ENCODE results near the gene DVL1. TPM values are rescaled to one million over a fixed set of nuclear protein-coding genes. Genes with fewer than 3 reads are reported as not detected.

DVL1 gene
- total RNA-seq, result 109 and 156 TPM in 2 replicates

GRCh38 chr1:1349256-1350012, at the start of gene DVL1:
TSS of gene DVL1 (minus strand) at chr1:1349418. CDS start at chr1:1349065, 353 bp downstream.

GRCh38 chr1:1374929-1375662, 25.9 kb upstream of the DVL1 start, which contains the start of gene AURKAIP1:
TSS of gene AURKAIP1 (minus strand) at chr1:1375207. CDS start at chr1:1374756, 451 bp downstream.

GRCh38 chr1:1358433-1359271, 9.4 kb upstream of the DVL1 start, which contains the start of gene MXRA8:
TSS of gene MXRA8 (minus strand) at chr1:1358555. CDS start at chr1:1358504, 51 bp downstream.

GRCh38 chr1:1331068-1331965, 17.9 kb downstream of the DVL1 start, which contains the start of gene TAS1R3:
TSS of gene TAS1R3 (plus strand) at chr1:1331280. CDS start at chr1:1331346, 66 bp downstream.

GRCh38 chr1:1324524-1325287, 24.5 kb downstream of the DVL1 start, which contains the start of the genes CPTP and INTS11:
TSS of gene CPTP (plus strand) at chr1:1324802. CDS start at chr1:1326911, 2,109 bp downstream.
TSS of gene INTS11 (minus strand) at chr1:1324660. CDS start at chr1:1324608, 52 bp downstream.

GRCh38 chr1:1307923-1308755, 41.1 kb downstream of the DVL1 start, which contains the start of the genes ACAP3 and PUSL1:
TSS of gene ACAP3 (minus strand) at chr1:1307930. CDS start at chr1:1307815, 115 bp downstream.
TSS of gene PUSL1 (plus strand) at chr1:1308597. CDS start at chr1:1308644, 47 bp downstream.

Other genes with a start within 250 kb of the DVL1 start
- gene C1orf159, start 233.3 kb downstream of the DVL1 start, total RNA-seq, result 19.8 and 25.9 TPM in 2 replicates
- gene TTLL10, start 175.5 kb downstream of the DVL1 start, total RNA-seq, result not detected in 2 replicates
- gene TNFRSF18, start 142.8 kb downstream of the DVL1 start, total RNA-seq, result not detected in 2 replicates
- gene TNFRSF4, start 135.3 kb downstream of the DVL1 start, total RNA-seq, result not detected in 2 replicates
- 146 and 147 TPM in 2 replicates for gene SDF4, start 117.4 kb downstream of the DVL1 start, total RNA-seq
- 20.5 and 27.3 TPM in 2 replicates for gene B3GALT6, start 117.2 kb downstream of the DVL1 start, total RNA-seq
- gene C1QTNF12, start 102.7 kb downstream of the DVL1 start, total RNA-seq, result 1.5 TPM in 1 of 2 replicates, not detected in the other
- gene UBE2J2, start 75.6 kb downstream of the DVL1 start, total RNA-seq, result 28.3 and 55.2 TPM in 2 replicates
- 0.08 and 0.16 TPM in 2 replicates for gene SCNN1D, start 69.0 kb downstream of the DVL1 start, total RNA-seq
- gene ACAP3, start 41.5 kb downstream of the DVL1 start, total RNA-seq, result 17.6 and 25.7 TPM in 2 replicates
- 41.2 and 61.1 TPM in 2 replicates for gene PUSL1, start 40.8 kb downstream of the DVL1 start, total RNA-seq
- 78.0 and 80.0 TPM in 2 replicates for gene INTS11, start 24.8 kb downstream of the DVL1 start, total RNA-seq
- gene CPTP, start 24.6 kb downstream of the DVL1 start, total RNA-seq, result 29.1 and 32.2 TPM in 2 replicates
- under 0.01 TPM in 1 of 2 replicates, not detected in the other for gene TAS1R3, start 18.1 kb downstream of the DVL1 start, total RNA-seq
- gene MXRA8, start 9.1 kb upstream of the DVL1 start, total RNA-seq, result 0.39 and 2.0 TPM in 2 replicates
- gene AURKAIP1, start 25.8 kb upstream of the DVL1 start, total RNA-seq, result 170 and 228 TPM in 2 replicates
- gene CCNL2, start 49.9 kb upstream of the DVL1 start, total RNA-seq, result 39.0 and 54.7 TPM in 2 replicates
- 106 and 211 TPM in 2 replicates for gene MRPL20, start 57.9 kb upstream of the DVL1 start, total RNA-seq
- gene ANKRD65, start 71.9 kb upstream of the DVL1 start, total RNA-seq, result 4.9 and 5.8 TPM in 2 replicates
- gene VWA1, start 86.3 kb upstream of the DVL1 start, total RNA-seq, result 7.6 and 12.5 TPM in 2 replicates
- not detected in 2 replicates for gene ATAD3C, start 100.3 kb upstream of the DVL1 start, total RNA-seq
- gene ATAD3B, start 122.3 kb upstream of the DVL1 start, total RNA-seq, result 15.9 and 49.1 TPM in 2 replicates
- 40.2 and 78.4 TPM in 2 replicates for gene ATAD3A, start 162.7 kb upstream of the DVL1 start, total RNA-seq
- gene TMEM240, start 191.2 kb upstream of the DVL1 start, total RNA-seq, result not detected in 2 replicates
- 130 and 156 TPM in 2 replicates for gene SSU72, start 225.4 kb upstream of the DVL1 start, total RNA-seq

Data from hair follicular keratinocyte (primary cell).